Neutrophil (primary cell): ENCODE measurements around the gene MAGI3.
"Not testable (repeated sequence)": the region's sequence is repeated elsewhere in the genome, so short reads cannot be mapped to it uniquely, and the experiment has no call there.

Experiments used
- H3K27ac ChIP-seq: fragments of 200-600 bp; sonication (generic); 2 replicates; pipeline ENCODE4 v1.5.1; 2016; ENCODE audit warnings: mild to moderate bottlenecking, moderate library complexity
- H3K27me3 ChIP-seq: fragments of 200-600 bp; sonication (generic); 2 replicates; pipeline ENCODE4 v1.6.0; 2016; ENCODE audit warnings: mild to moderate bottlenecking
- H3K36me3 ChIP-seq: fragments of 200-600 bp; sonication (generic); 2 replicates; pipeline ENCODE4 v1.5.1; 2017
- H3K4me1 ChIP-seq, 2 experiments: fragments of 200-600 bp in 1 of 2; sonication (generic) in 1 of 2; 1 replicate in 1 of 2; 2 replicates in 1 of 2; pipeline versions ENCODE4 v1.5.1 to v1.6.1; 2013 to 2016; ENCODE audit warnings: low read depth in 1 of 2, low read length in 1 of 2, mild to moderate bottlenecking in 1 of 2, moderate library complexity in 1 of 2; ENCODE audit not compliant: control insufficient read depth in 1 of 2, insufficient read depth in 1 of 2
- H3K4me3 ChIP-seq, 2 experiments: fragments of 200-600 bp in 1 of 2; sonication (generic) in 1 of 2; 1 replicate in 1 of 2; 2 replicates in 1 of 2; pipeline ENCODE4 v1.5.1; 2013 to 2016; ENCODE audit warnings: low read depth in 1 of 2, low read length in 1 of 2, mild to moderate bottlenecking in 1 of 2, moderate library complexity in 1 of 2
- H3K9me3 ChIP-seq: fragments of 200-600 bp; sonication (generic); 2 replicates; pipeline ENCODE4 v1.5.1; 2016
- CTCF ChIP-seq: fragments of 200-600 bp; sonication (generic); IDR thresholded peaks from 2 replicates; pipeline ENCODE4 v1.5.1; 2016; ENCODE audit warnings: antibody characterized with exemption

The MAGI3 gene

GRCh38 chr1:113479713-113480676 is 89.7 kb downstream of the MAGI3 start:
- Histone ChIP-seq H3K4me1 (no peaks in the 10 kb centered on the region), H3K27me3 (no peaks in the 10 kb centered on the region), H3K4me3 (no peak overlapping the region), H3K27ac (no peak overlapping the region), H3K36me3 (no peaks in the 10 kb centered on the region), H3K9me3 (no peaks in the 10 kb centered on the region)
- TF ChIP-seq CTCF = no peak

- H3K27ac ChIP-seq, H3K4me3 ChIP-seq, H3K27me3 ChIP-seq, H3K36me3 ChIP-seq, H3K9me3 ChIP-seq, H3K4me1 ChIP-seq: not testable (repeated sequence)
Observed at GRCh38 chr1:113485131-113485530, 94.8 kb downstream of the MAGI3 start.

GRCh38 chr1:113488576-113489177 is 98.4 kb downstream of the MAGI3 start:
- no peaks in the 10 kb centered on the region for H3K27me3 ChIP-seq
- no peaks in the 10 kb centered on the region for H3K36me3 ChIP-seq
- H3K4me1 ChIP-seq = no peaks in the 10 kb centered on the region
- no peaks in the 10 kb centered on the region for H3K9me3 ChIP-seq
- no peak overlapping the region for H3K4me3 ChIP-seq
- H3K27ac ChIP-seq = no peak overlapping the region
- no peak for TF ChIP-seq CTCF

- H3K27ac ChIP-seq = no peak overlapping the region
- H3K4me3 ChIP-seq = no peak overlapping the region
- no peak for TF ChIP-seq CTCF
- no peaks in the 10 kb centered on the region for H3K36me3 ChIP-seq
- H3K9me3 ChIP-seq = no peaks in the 10 kb centered on the region
- no peaks in the 10 kb centered on the region for H3K27me3 ChIP-seq
- H3K4me1 ChIP-seq = no peaks in the 10 kb centered on the region
Observed at GRCh38 chr1:113490384-113490783, 100.1 kb downstream of the MAGI3 start.

- Histone ChIP-seq H3K36me3 (no peaks in the 10 kb centered on the region), H3K4me1 (no peaks in the 10 kb centered on the region), H3K9me3 (no peaks in the 10 kb centered on the region), H3K4me3 (no peak overlapping the region), H3K27me3 (no peaks in the 10 kb centered on the region), H3K27ac (no peak overlapping the region)
- no peak for TF ChIP-seq CTCF
Observed at GRCh38 chr1:113493533-113493932, 103.2 kb downstream of the MAGI3 start.

- no peak overlapping the region for H3K27ac ChIP-seq
- no peaks in the 10 kb centered on the region for H3K4me1 ChIP-seq
- no peaks in the 10 kb centered on the region for H3K36me3 ChIP-seq
- no peaks in the 10 kb centered on the region for H3K9me3 ChIP-seq
- H3K27me3 ChIP-seq = no peaks in the 10 kb centered on the region
- no peak overlapping the region for H3K4me3 ChIP-seq
- TF ChIP-seq CTCF = no peak
Observed at GRCh38 chr1:113505357-113505756, 115.0 kb downstream of the MAGI3 start.
